Measurements from ENCODE around the gene NCAPG2.

Gene NCAPG2

GRCh38 chr7:158648787-158649186 lies 55.8 kb downstream of the NCAPG2 start:
- no peak for TF ChIP-seq CTCF (conservative IDR thresholded peaks at IDR 0.05; ENCODE audit: low read depth, low read length)
- H3K4me3 ChIP-seq (ENCODE audit: low read length) = no peak overlapping the region
- DNase-seq (ENCODE audit: low read depth) = no peak

GRCh38 chr7:158648168-158648567 lies 56.4 kb downstream of the NCAPG2 start:
- H3K4me3 ChIP-seq (ENCODE audit: low read length) = no peak overlapping the region
- no peak for DNase-seq (ENCODE audit: low read depth)
- no peak for TF ChIP-seq CTCF (conservative IDR thresholded peaks at IDR 0.05; ENCODE audit: low read depth, low read length)

- no peak overlapping the region for H3K4me3 ChIP-seq (ENCODE audit: low read length)
- no peak for TF ChIP-seq CTCF (conservative IDR thresholded peaks at IDR 0.05; ENCODE audit: low read depth, low read length)
- no peak for DNase-seq (ENCODE audit: low read depth)
Measured at GRCh38 chr7:158647475-158647792, 57.2 kb downstream of the NCAPG2 start.

- TF ChIP-seq CTCF (conservative IDR thresholded peaks at IDR 0.05; ENCODE audit: low read depth, low read length) = peak; percentile 59
- no peak for DNase-seq (ENCODE audit: low read depth)
- H3K4me3 ChIP-seq (ENCODE audit: low read length) = no peak overlapping the region
Measured at GRCh38 chr7:158646766-158647474, 57.7 kb downstream of the NCAPG2 start.

GRCh38 chr7:158645842-158646241 lies 58.8 kb downstream of the NCAPG2 start:
- TF ChIP-seq CTCF (conservative IDR thresholded peaks at IDR 0.05; ENCODE audit: low read depth, low read length) = no peak
- no peak for DNase-seq (ENCODE audit: low read depth)
- no peak overlapping the region for H3K4me3 ChIP-seq (ENCODE audit: low read length)

GRCh38 chr7:158642149-158642548 lies 62.5 kb downstream of the NCAPG2 start:
- H3K4me3 ChIP-seq (ENCODE audit: low read length) = no peak overlapping the region
- no peak for DNase-seq (ENCODE audit: low read depth)
- TF ChIP-seq CTCF (conservative IDR thresholded peaks at IDR 0.05; ENCODE audit: low read depth, low read length) = no peak

GRCh38 chr7:158638001-158638400 lies 66.6 kb downstream of the NCAPG2 start:
- H3K4me3 ChIP-seq (ENCODE audit: low read length) = no peak overlapping the region
- no peak for TF ChIP-seq CTCF (conservative IDR thresholded peaks at IDR 0.05; ENCODE audit: low read depth, low read length)
- DNase-seq (ENCODE audit: low read depth) = no peak

Measured in retinal pigment epithelial cell (primary cell).